IMR-90 (cell line): ENCODE measurements around the gene SLIT3. TPM values are rescaled to one million over a fixed set of nuclear protein-coding genes. Genes with fewer than 3 reads are reported as not detected.

Source experiments
- ATAC-seq: fragments of 200-7000 bp; cut with Tn5 transposase; 2 replicates; pipeline ENCODE4 v1.9.1; 2020; ENCODE audit warnings: low read depth, mild to moderate bottlenecking, moderate library complexity
- BruUV-seq: library from RNA; stranded (reverse); fragments of 400-500 nt; replicated peaks from 2 replicates; lab custom pipeline; 2021; lab: Mats Ljungman, UMichigan
- CTCF ChIA-PET: fragments of 300-600 bp; formaldehyde crosslinking; extraction: SDS; loops from one replicate; lab custom pipeline; 2021; ENCODE audit warnings: antibody characterized with exemption; lab: Yijun Ruan, JAX
- POLR2A ChIA-PET: fragments of 300-600 bp; sonication (Branson Sonifier 250); formaldehyde crosslinking; loops from one replicate; lab custom pipeline; 2022; ENCODE audit warnings: antibody characterized with exemption; ENCODE audit not compliant: unreplicated experiment; lab: Charles Lee
- DNase-seq: peaks from one replicate; pipeline ENCODE4 v3.0.0; 2013
- H2AFZ ChIP-seq: replicated peaks from 2 replicates; pipeline ENCODE3; 2013; ENCODE audit warnings: low read length, mild to moderate bottlenecking; ENCODE audit not compliant: poor library complexity
- H2AK5ac ChIP-seq: 2 replicates; pipeline ENCODE4 v1.6.1; 2013; ENCODE audit warnings: low read depth, low read length, inconsistent platforms
- H2AK9ac ChIP-seq: replicated peaks from 2 replicates; pipeline ENCODE3; 2013; ENCODE audit warnings: mild to moderate bottlenecking, low read depth, low read length, moderate library complexity; ENCODE audit not compliant: poor library complexity
- H2BK120ac ChIP-seq: 2 replicates; pipeline ENCODE4 v1.6.1; 2013; ENCODE audit warnings: low read depth, low read length, inconsistent platforms
- H2BK15ac ChIP-seq: 3 replicates; pipeline ENCODE4 v1.6.1; 2013; ENCODE audit warnings: low read depth, low read length, inconsistent platforms
- H2BK20ac ChIP-seq: 2 replicates; pipeline ENCODE4 v1.6.1; 2013; ENCODE audit warnings: low read depth, mild to moderate bottlenecking, inconsistent platforms, low read length, moderate library complexity
- H2BK5ac ChIP-seq: 2 replicates; pipeline ENCODE4 v1.6.1; 2013; ENCODE audit warnings: mild to moderate bottlenecking, low read depth, low read length, inconsistent platforms; ENCODE audit not compliant: poor library complexity, severe bottlenecking
- H3K14ac ChIP-seq: replicated peaks from 2 replicates; pipeline ENCODE4 v1.6.1; 2013; ENCODE audit warnings: low read depth, low read length, inconsistent platforms
- H3K18ac ChIP-seq: 2 replicates; pipeline ENCODE4 v1.6.1; 2013; ENCODE audit warnings: low read depth, low read length, control low read depth
- H3K23ac ChIP-seq: 2 replicates; pipeline ENCODE4 v1.6.1; 2013; ENCODE audit warnings: low read depth, low read length, inconsistent platforms
- H3K27ac ChIP-seq: 2 replicates; pipeline ENCODE4 v1.5.1; 2013; ENCODE audit warnings: mild to moderate bottlenecking, control low read depth, low read length; ENCODE audit not compliant: insufficient read depth
- H3K27me3 ChIP-seq: 2 replicates; pipeline ENCODE4 v1.6.1; 2013; ENCODE audit warnings: low read length; ENCODE audit not compliant: control insufficient read depth, insufficient read depth
- H3K36me3 ChIP-seq: 2 replicates; pipeline ENCODE4 v1.6.1; 2013; ENCODE audit warnings: low read length, mixed read lengths; ENCODE audit not compliant: control insufficient read depth, insufficient read depth
- H3K4ac ChIP-seq: 2 replicates; pipeline ENCODE4 v1.6.1; 2013; ENCODE audit warnings: low read depth, low read length, inconsistent platforms
- H3K4me1 ChIP-seq: 2 replicates; pipeline ENCODE4 v1.6.1; 2013; ENCODE audit warnings: low read length, mixed read lengths; ENCODE audit not compliant: control insufficient read depth, insufficient read depth
- H3K4me2 ChIP-seq: 2 replicates; pipeline ENCODE4 v1.6.1; 2013; ENCODE audit warnings: low read depth, mild to moderate bottlenecking, control low read depth, low read length, moderate library complexity
- H3K4me3 ChIP-seq: 2 replicates; pipeline ENCODE4 v1.5.1; 2013; ENCODE audit warnings: low read depth, mild to moderate bottlenecking, control low read depth, low read length, moderate library complexity; ENCODE audit not compliant: insufficient read depth
- H3K56ac ChIP-seq: 2 replicates; pipeline ENCODE4 v1.6.1; 2013; ENCODE audit warnings: low read length, inconsistent platforms; ENCODE audit not compliant: insufficient read depth; ENCODE audit errors: extremely low read depth
- H3K79me1 ChIP-seq, 2 experiments: 2 replicates each; pipeline ENCODE4 v1.6.1; 2013; ENCODE audit warnings: low read length in 2 of 2, inconsistent platforms in 1 of 2, low read depth in 1 of 2
- H3K9ac ChIP-seq: 2 replicates; pipeline ENCODE4 v1.6.1; 2013; ENCODE audit warnings: low read depth, low read length, control low read depth
- H3K9me1 ChIP-seq: 2 replicates; pipeline ENCODE4 v1.6.1; 2013; ENCODE audit warnings: low read length, inconsistent platforms; ENCODE audit not compliant: insufficient read depth
- H3K9me3 ChIP-seq: 2 replicates; pipeline ENCODE4 v1.6.1; 2013; ENCODE audit warnings: low read length; ENCODE audit not compliant: control insufficient read depth, insufficient read depth
- H4K20me1 ChIP-seq: 2 replicates; pipeline ENCODE4 v1.6.1; 2013; ENCODE audit warnings: low read length, inconsistent platforms; ENCODE audit not compliant: insufficient read depth
- H4K5ac ChIP-seq: 2 replicates; pipeline ENCODE4 v1.6.1; 2013; ENCODE audit warnings: mild to moderate bottlenecking, low read depth, low read length, control low read depth
- H4K8ac ChIP-seq, 2 experiments: 2 replicates each; pipeline ENCODE4 v1.6.1; 2013; ENCODE audit warnings: low read depth in 2 of 2, low read length in 2 of 2, control low read depth in 1 of 2, inconsistent platforms in 1 of 2
- H4K91ac ChIP-seq: 2 replicates; pipeline ENCODE4 v1.6.1; 2013; ENCODE audit warnings: low read depth, low read length, inconsistent platforms; ENCODE audit not compliant: insufficient read depth
- BHLHE40 ChIP-seq: fragments of 150-350 bp; IDR thresholded peaks from 2 replicates; pipeline ENCODE4 v1.6.1; 2016; ENCODE audit warnings: mild to moderate bottlenecking, low read depth, low read length
- CEBPB ChIP-seq: IDR thresholded peaks from 2 replicates; pipeline ENCODE4 v1.6.1; 2012; ENCODE audit warnings: low read depth, low read length, improper control_type of control experiment
- CHD1 ChIP-seq: IDR thresholded peaks from 2 replicates; pipeline ENCODE4 v1.6.1; 2012; ENCODE audit warnings: low read depth, low read length, improper control_type of control experiment
- MAZ ChIP-seq: IDR thresholded peaks from 2 replicates; pipeline ENCODE4 v1.6.1; 2012; ENCODE audit warnings: low read depth, mild to moderate bottlenecking, low read length, improper control_type of control experiment, moderate library complexity, borderline replicate concordance
- MXI1 ChIP-seq: IDR thresholded peaks from 2 replicates; pipeline ENCODE4 v1.6.1; 2012; ENCODE audit warnings: low read depth, mild to moderate bottlenecking, low read length, moderate library complexity, borderline replicate concordance
- NFE2L2 ChIP-seq: fragments of 150-350 bp; IDR thresholded peaks from 2 replicates; pipeline ENCODE4 v1.6.1; 2016; ENCODE audit warnings: low read depth, mild to moderate bottlenecking, low read length
- RAD21 ChIP-seq: IDR thresholded peaks from 2 replicates; pipeline ENCODE4 v1.6.1; 2012; ENCODE audit warnings: low read length, improper control_type of control experiment
- RCOR1 ChIP-seq: IDR thresholded peaks from 2 replicates; pipeline ENCODE4 v1.6.1; 2012; ENCODE audit warnings: mild to moderate bottlenecking, low read length, improper control_type of control experiment; ENCODE audit not compliant: insufficient replicate concordance
- RFX5 ChIP-seq: IDR thresholded peaks from 2 replicates; pipeline ENCODE4 v1.8.0; 2012; ENCODE audit warnings: low read depth, mild to moderate bottlenecking, low read length, moderate library complexity
- SMC3 ChIP-seq: fragments of 150-350 bp; IDR thresholded peaks from 2 replicates; pipeline ENCODE4 v1.6.1; 2016; ENCODE audit warnings: low read depth, mild to moderate bottlenecking, antibody characterized with exemption, low read length, moderate library complexity
- WGBS, 2 experiments: methylation state at CpG; one replicate each; pipeline versions ENCODE4 v1.1.5 to v1.1.7; 2013; ENCODE audit warnings: missing lambda C conversion rate in 2 of 2; ENCODE audit not compliant: insufficient read length in 1 of 2; ENCODE audit errors: extremely low coverage in 2 of 2; 5-methylcytosine and 5-hydroxymethylcytosine counted together
- dilution Hi-C: fragments of 300-500 bp; cut with HindIII; formaldehyde crosslinking; loops from one replicate; pipeline ENCODE4 v1.14.3; 2018; ENCODE audit warnings: low sequenced_read_pairs; ENCODE audit not compliant: unreplicated experiment
- in situ Hi-C: fragments of 300-500 bp; cut with MboI; formaldehyde crosslinking; loops from 3 replicates; pipeline ENCODE4 v1.14.3; 2019; ENCODE audit warnings: low sequenced_read_pairs, inconsistent platforms, mixed read lengths
- intact Hi-C: fragments of 100-400 bp; cut with micrococcal nuclease; formaldehyde crosslinking; loops from 2 replicates; pipeline ENCODE4 v1.10.0; 2022
- polyA plus RNA-seq, 3 experiments: library from polyadenylated mRNA; depleted of rRNA; stranded (reverse); fragments of >200 nt; gene quantifications; 2 replicates each; pipeline ENCODE4 v1.2.3, GENCODE V29; 2012; ENCODE audit warnings: low replicate concordance in 1 of 3
- total RNA-seq: library from RNA; depleted of rRNA; stranded (reverse); fragments of >200 nt; gene quantifications from 2 replicates; pipeline ENCODE4 v1.2.3, GENCODE V29; 2012
- TF ChIP-seq, protein P1 (sequence below): conservative IDR thresholded peaks from 2 replicates; pipeline ENCODE4 v1.5.1; 2012; ENCODE audit warnings: mild to moderate bottlenecking, low read depth, low read length, improper control_type of control experiment

SLIT3 gene
- total and polyA plus RNA-seq, 2 of the 4 experiments (the other 2 are of a cell fraction): 0.18 to 0.50 TPM

DNA sequence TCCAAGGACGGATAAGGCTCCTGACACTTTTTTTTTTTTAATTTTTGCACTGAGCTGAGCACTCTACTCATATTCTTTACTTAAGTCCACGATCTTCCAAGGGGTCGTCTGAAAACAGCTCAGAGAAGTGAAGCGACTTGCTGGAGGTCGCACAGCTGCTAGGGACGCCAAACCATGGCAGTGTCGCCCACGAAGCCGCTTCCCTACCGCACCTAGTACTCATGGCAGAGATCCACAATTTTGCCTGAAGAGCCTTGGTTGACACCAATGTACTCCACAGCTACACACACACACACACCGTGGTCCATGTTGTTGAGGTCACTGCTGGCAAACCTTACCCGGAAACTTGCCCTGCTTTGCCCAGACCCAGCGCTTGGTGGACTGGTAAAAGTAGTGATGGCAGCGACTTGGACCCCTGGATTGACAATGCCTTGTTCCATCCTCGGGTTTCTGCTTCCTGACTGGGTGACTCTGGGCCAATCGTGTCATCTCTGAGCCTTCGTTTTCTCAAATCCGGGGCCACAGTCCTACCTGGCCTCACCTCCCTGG is 521 bp upstream of the SLIT3 start:
- H4K20me1 ChIP-seq: no peaks in the 10 kb centered on the region
- H3K9me1 ChIP-seq: no peaks in the 10 kb centered on the region
- H3K9ac ChIP-seq: no peak overlapping the region
- TF ChIP-seq, protein P1, sequence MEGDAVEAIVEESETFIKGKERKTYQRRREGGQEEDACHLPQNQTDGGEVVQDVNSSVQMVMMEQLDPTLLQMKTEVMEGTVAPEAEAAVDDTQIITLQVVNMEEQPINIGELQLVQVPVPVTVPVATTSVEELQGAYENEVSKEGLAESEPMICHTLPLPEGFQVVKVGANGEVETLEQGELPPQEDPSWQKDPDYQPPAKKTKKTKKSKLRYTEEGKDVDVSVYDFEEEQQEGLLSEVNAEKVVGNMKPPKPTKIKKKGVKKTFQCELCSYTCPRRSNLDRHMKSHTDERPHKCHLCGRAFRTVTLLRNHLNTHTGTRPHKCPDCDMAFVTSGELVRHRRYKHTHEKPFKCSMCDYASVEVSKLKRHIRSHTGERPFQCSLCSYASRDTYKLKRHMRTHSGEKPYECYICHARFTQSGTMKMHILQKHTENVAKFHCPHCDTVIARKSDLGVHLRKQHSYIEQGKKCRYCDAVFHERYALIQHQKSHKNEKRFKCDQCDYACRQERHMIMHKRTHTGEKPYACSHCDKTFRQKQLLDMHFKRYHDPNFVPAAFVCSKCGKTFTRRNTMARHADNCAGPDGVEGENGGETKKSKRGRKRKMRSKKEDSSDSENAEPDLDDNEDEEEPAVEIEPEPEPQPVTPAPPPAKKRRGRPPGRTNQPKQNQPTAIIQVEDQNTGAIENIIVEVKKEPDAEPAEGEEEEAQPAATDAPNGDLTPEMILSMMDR: no peak
- TF ChIP-seq SMC3: no peak
- no peak for TF ChIP-seq MAZ
- TF ChIP-seq CEBPB: no peak
- TF ChIP-seq RCOR1: no peak
- no peak for TF ChIP-seq RAD21
- TF ChIP-seq RFX5: no peak
- no peak for TF ChIP-seq MXI1
- TF ChIP-seq BHLHE40: no peak
- TF ChIP-seq NFE2L2: no peak
- TF ChIP-seq CHD1: no peak
- no peak overlapping the region for H2AK5ac ChIP-seq
- no peak overlapping the region for H3K4me3 ChIP-seq
- dilution Hi-C loops: no loop called here
- H3K14ac ChIP-seq: no peak overlapping the region
- ATAC-seq (no peak), DNase-seq (no peak)
- no peaks in the 10 kb centered on the region for H3K36me3 ChIP-seq
- H3K56ac ChIP-seq: no peak overlapping the region
- no peak overlapping the region for H4K5ac ChIP-seq
- no peak overlapping the region for H3K23ac ChIP-seq
- no peaks in the 10 kb centered on the region for H3K4me1 ChIP-seq
- ChIA-PET CTCF (interaction anchor here (0.7 to 1.5 kb wide), 3 partner anchors 14 to 315 kb away, joined by 3 read pairs; no protein-coding TSS in a partner anchor), POLR2A (no interaction called here)
- no peak overlapping the region for H4K91ac ChIP-seq
- in situ Hi-C loops: loop anchor here (10.0 kb wide), 1 partner anchor 627 kb away; no protein-coding TSS in a partner anchor
- H2BK120ac ChIP-seq: no peak overlapping the region
- H3K18ac ChIP-seq: no peak overlapping the region
- no peak overlapping the region for H2AK9ac ChIP-seq
- intact Hi-C loops: loop anchor here (5.0 kb wide), 1 partner anchor 1034 kb away; no protein-coding TSS in a partner anchor
- H3K27me3 ChIP-seq: peaks cover 30% of the 10 kb centered on the region
- no peak overlapping the region for H4K8ac ChIP-seq
- no peak overlapping the region for H3K4ac ChIP-seq
- peak overlapping the region; percentile 23; the same call in 1 of the 2 replicates for H3K4me2 ChIP-seq
- peak overlapping the region; percentile 56 for H2AFZ ChIP-seq
- H2BK20ac ChIP-seq: no peak overlapping the region
- no TSS peak for BruUV-seq
- WGBS, 2 experiments: 27% methylated on average over 10 of the region's 18 CpGs; no CpG with 5 or more reads in 1 of the 2 experiments
- no peak overlapping the region for H3K27ac ChIP-seq
- H2BK15ac ChIP-seq: no peak overlapping the region
- no peak overlapping the region for H2BK5ac ChIP-seq
- H3K9me3 ChIP-seq: no peaks in the 10 kb centered on the region
- H3K79me1 ChIP-seq: no peaks in the 10 kb centered on the region
